Neuronal stem cell (in vitro differentiated cells): Measurements from ENCODE around the gene MSX2.

Experiments used
- DNase-seq: peaks from one replicate; pipeline ENCODE4 v3.0.0-alpha.2; 2013; ENCODE audit warnings: low spot score
- H2AFZ ChIP-seq: one replicate; pipeline ENCODE4 v1.6.1; 2013; ENCODE audit warnings: mild to moderate bottlenecking, low read length, inconsistent platforms
- H2AK5ac ChIP-seq: 2 replicates; pipeline ENCODE4 v1.6.1; 2013; ENCODE audit warnings: low read depth, mild to moderate bottlenecking, inconsistent platforms, low read length, moderate library complexity, mixed read lengths
- H2BK120ac ChIP-seq: 2 replicates; pipeline ENCODE4 v1.6.1; 2013; ENCODE audit warnings: low read depth, mild to moderate bottlenecking, inconsistent platforms, low read length, moderate library complexity, mixed read lengths
- H2BK12ac ChIP-seq: one replicate; pipeline ENCODE4 v1.6.1; 2013; ENCODE audit warnings: low read length, inconsistent platforms
- H2BK15ac ChIP-seq: 2 replicates; pipeline ENCODE4 v1.6.1; 2013; ENCODE audit warnings: mild to moderate bottlenecking, low read length, inconsistent platforms, mixed read lengths
- H2BK5ac ChIP-seq: one replicate; pipeline ENCODE4 v1.6.1; 2013; ENCODE audit warnings: inconsistent platforms, mild to moderate bottlenecking, low read length, moderate library complexity
- H3K14ac ChIP-seq: one replicate; pipeline ENCODE4 v1.6.1; 2013; ENCODE audit warnings: low read length, inconsistent platforms
- H3K18ac ChIP-seq: 2 replicates; pipeline ENCODE4 v1.6.1; 2013; ENCODE audit warnings: low read length, inconsistent platforms
- H3K23ac ChIP-seq: 2 replicates; pipeline ENCODE4 v1.6.1; 2013; ENCODE audit warnings: low read depth, mild to moderate bottlenecking, mixed read lengths, low read length, inconsistent platforms; ENCODE audit not compliant: poor library complexity
- H3K27ac ChIP-seq: replicated peaks from 3 replicates; pipeline ENCODE4 v1.5.1; 2013; ENCODE audit warnings: low read length, inconsistent platforms
- H3K27me3 ChIP-seq, 3 experiments: 2 replicates each; pipeline ENCODE4 v1.6.1; 2013; ENCODE audit warnings: low read length in 3 of 3, mild to moderate bottlenecking in 2 of 3, inconsistent platforms in 1 of 3, low read depth in 1 of 3, mixed read lengths in 1 of 3, moderate library complexity in 1 of 3; ENCODE audit not compliant: control insufficient read depth in 3 of 3, insufficient read depth in 3 of 3
- H3K36me3 ChIP-seq, 2 donors: replicated peaks in 1 of 2; 2 replicates each; pipeline ENCODE4 v1.6.1; 2013; ENCODE audit warnings: low read length in 2 of 2; ENCODE audit not compliant: control insufficient read depth in 2 of 2, insufficient read depth in 2 of 2
- H3K4ac ChIP-seq: 2 replicates; pipeline ENCODE4 v1.6.1; 2013; ENCODE audit warnings: inconsistent platforms, mild to moderate bottlenecking, low read length, moderate library complexity
- H3K4me1 ChIP-seq, 2 donors: 1 replicate in 1 of 2; 2 replicates in 1 of 2; pipeline ENCODE4 v1.6.1; 2013; ENCODE audit warnings: low read length in 2 of 2, low read depth in 1 of 2; ENCODE audit not compliant: control insufficient read depth in 2 of 2, insufficient read depth in 1 of 2
- H3K4me2 ChIP-seq: one replicate; pipeline ENCODE4 v1.6.1; 2013; ENCODE audit warnings: mild to moderate bottlenecking, low read length, inconsistent platforms; ENCODE audit not compliant: insufficient read depth, poor library complexity, severe bottlenecking
- H3K4me3 ChIP-seq, 2 donors: 2 replicates each; pipeline ENCODE4 v1.5.1; 2013; ENCODE audit warnings: low read length in 2 of 2, mild to moderate bottlenecking in 2 of 2, inconsistent platforms in 1 of 2, moderate library complexity in 1 of 2
- H3K79me1 ChIP-seq: one replicate; pipeline ENCODE4 v1.6.1; 2013; ENCODE audit warnings: low read depth, mild to moderate bottlenecking, inconsistent platforms, low read length, moderate library complexity
- H3K9ac ChIP-seq: one replicate; pipeline ENCODE4 v1.6.1; 2013; ENCODE audit warnings: mild to moderate bottlenecking, low read depth, low read length, inconsistent platforms; ENCODE audit not compliant: poor library complexity
- H3K9me3 ChIP-seq, 2 donors: replicated peaks in 1 of 2; 2 replicates each; pipeline versions ENCODE3 to v1.6.1; 2013; ENCODE audit warnings: low read length in 2 of 2, mild to moderate bottlenecking in 2 of 2, inconsistent platforms in 1 of 2, low read depth in 1 of 2, mixed read lengths in 1 of 2, moderate library complexity in 1 of 2; ENCODE audit not compliant: control insufficient read depth in 2 of 2, insufficient read depth in 1 of 2
- H4K8ac ChIP-seq: one replicate; pipeline ENCODE4 v1.6.1; 2013; ENCODE audit warnings: low read depth, mild to moderate bottlenecking, inconsistent platforms, low read length, moderate library complexity
- H4K91ac ChIP-seq: one replicate; pipeline ENCODE4 v1.6.1; 2013; ENCODE audit warnings: low read length, low read depth, mild to moderate bottlenecking, inconsistent platforms; ENCODE audit not compliant: poor library complexity
- WGBS, 2 donors: extraction: QIAGEN DNeasy Blood & Tissue Kit; methylation state at CpG; one replicate each; pipeline ENCODE4 v1.1.7; 2013; ENCODE audit warnings: missing lambda C conversion rate in 2 of 2, mixed read lengths in 1 of 2; ENCODE audit not compliant: insufficient read length in 2 of 2, insufficient replicate concordance in 1 of 2; ENCODE audit errors: extremely low coverage in 2 of 2; 5-methylcytosine and 5-hydroxymethylcytosine counted together

MSX2 gene

DNA sequence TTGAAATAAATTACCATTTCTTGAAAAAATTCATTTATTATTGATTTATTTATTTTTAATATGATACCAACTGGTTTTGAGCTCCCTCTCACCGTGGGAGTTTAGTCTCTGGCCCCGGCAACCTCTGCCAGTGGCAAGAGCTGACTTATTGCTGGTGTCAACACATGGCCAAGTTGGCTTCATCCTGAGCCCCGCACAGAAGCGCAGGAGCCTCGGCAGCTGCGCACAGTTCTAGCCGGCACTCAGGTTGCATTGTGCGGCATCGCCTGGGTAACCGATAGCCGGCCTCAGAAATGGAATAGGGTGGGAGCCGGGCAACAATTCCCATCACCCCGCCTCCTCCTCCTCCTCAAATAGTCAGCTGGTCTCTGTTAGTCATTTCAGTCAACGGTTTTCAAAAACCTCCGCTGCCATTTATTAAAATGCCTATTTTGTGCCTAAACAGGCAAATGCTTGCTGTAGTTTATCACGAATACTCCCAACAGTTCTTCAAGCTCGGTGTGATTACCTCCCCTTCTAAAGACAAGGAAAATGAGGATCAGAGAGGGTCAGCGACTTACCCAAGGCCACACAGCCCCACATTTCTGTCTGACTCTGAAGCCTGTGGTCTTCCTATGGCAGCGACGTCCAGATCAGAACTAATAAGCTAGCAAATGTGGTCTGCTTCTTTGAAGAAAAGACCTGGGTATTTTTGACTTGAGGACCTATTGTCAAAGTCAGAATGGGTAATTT, 15.7 kb upstream of the MSX2 start:
- no peaks in the 10 kb centered on the region for H3K79me1 ChIP-seq
- no peak overlapping the region for H2BK15ac ChIP-seq
- no peak overlapping the region for H3K27ac ChIP-seq
- no peaks in the 10 kb centered on the region for H3K9me3 ChIP-seq
- no peak overlapping the region for H3K23ac ChIP-seq
- no peak overlapping the region for H2BK120ac ChIP-seq
- H3K9ac ChIP-seq = no peak overlapping the region
- no peak overlapping the region for H3K4ac ChIP-seq
- H3K14ac ChIP-seq = no peak overlapping the region
- H4K8ac ChIP-seq = no peak overlapping the region
- no peaks in the 10 kb centered on the region for H3K4me1 ChIP-seq
- no CpG with 5 or more reads among the region's 20 CpGs for WGBS, 2 donors
- DNase-seq = no peak
- no peak overlapping the region for H4K91ac ChIP-seq
- H3K36me3 ChIP-seq = no peaks in the 10 kb centered on the region
- H3K18ac ChIP-seq = no peak overlapping the region
- H2BK12ac ChIP-seq = no peak overlapping the region
- H3K4me3 ChIP-seq = no peak overlapping the region
- no peak overlapping the region for H2AFZ ChIP-seq
- no peak overlapping the region for H2AK5ac ChIP-seq
- H3K27me3 ChIP-seq = peaks cover 0 to 9% (median 2%) of the 10 kb centered on the region in 3 experiments
- H3K4me2 ChIP-seq = no peak overlapping the region
- no peak overlapping the region for H2BK5ac ChIP-seq

DNA sequence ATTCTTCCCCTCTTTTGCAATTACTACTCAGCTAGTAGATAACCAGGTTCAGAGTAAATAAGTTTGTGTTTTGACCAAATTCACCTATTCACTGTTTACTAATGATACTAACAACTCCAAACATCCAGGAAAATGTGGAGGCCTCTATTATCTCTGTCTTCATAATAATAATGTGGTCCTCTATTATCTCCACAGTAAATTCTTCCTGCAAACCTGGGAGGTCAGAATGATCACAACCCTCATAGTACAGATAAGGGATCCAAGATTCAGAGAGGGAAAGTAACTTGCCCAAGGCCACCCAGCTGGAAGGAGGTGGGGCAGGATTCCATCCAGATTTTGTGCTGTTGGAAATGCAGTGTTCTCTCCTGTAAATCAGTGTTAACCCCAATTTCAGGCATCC, 9.6 kb upstream of the MSX2 start:
- no peak overlapping the region for H3K4me2 ChIP-seq
- H4K91ac ChIP-seq = no peak overlapping the region
- no peak overlapping the region for H3K14ac ChIP-seq
- no peak overlapping the region for H3K18ac ChIP-seq
- no peak for DNase-seq
- H3K79me1 ChIP-seq = no peaks in the 10 kb centered on the region
- H2BK12ac ChIP-seq = no peak overlapping the region
- H3K36me3 ChIP-seq = no peaks in the 10 kb centered on the region
- H2BK5ac ChIP-seq = no peak overlapping the region
- H3K9me3 ChIP-seq = no peaks in the 10 kb centered on the region
- peaks cover 3 to 27% (median 24%) of the 10 kb centered on the region in 3 experiments for H3K27me3 ChIP-seq
- H3K4ac ChIP-seq = no peak overlapping the region
- no peaks in the 10 kb centered on the region for H3K4me1 ChIP-seq
- H2BK15ac ChIP-seq = no peak overlapping the region
- no peak overlapping the region for H3K4me3 ChIP-seq
- H2AFZ ChIP-seq = no peak overlapping the region
- no peak overlapping the region for H3K27ac ChIP-seq
- H3K9ac ChIP-seq = no peak overlapping the region
- no peak overlapping the region for H3K23ac ChIP-seq
- no peak overlapping the region for H2AK5ac ChIP-seq
- no peak overlapping the region for H4K8ac ChIP-seq
- no peak overlapping the region for H2BK120ac ChIP-seq

DNA sequence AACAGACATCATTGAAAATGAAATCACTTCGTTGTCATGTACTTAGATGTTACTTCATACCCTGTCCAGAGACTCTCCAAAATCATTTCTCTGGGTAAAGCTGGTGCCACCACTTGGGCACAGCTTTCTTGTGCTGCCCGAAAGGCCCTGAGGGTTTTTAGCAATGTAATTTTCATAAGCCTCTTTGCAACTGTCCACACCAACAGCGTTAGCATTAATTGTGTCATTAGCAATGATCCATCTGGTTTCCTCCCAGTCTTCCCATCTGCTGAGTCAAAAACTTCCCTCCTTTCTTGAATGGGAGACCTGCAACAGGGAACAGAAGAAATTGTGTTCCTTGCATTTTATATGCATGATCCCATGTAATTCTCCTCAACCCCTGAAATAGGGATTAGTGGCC, 8.6 kb upstream of the MSX2 start:
- Histone ChIP-seq H3K4me3 (no peak overlapping the region), H2BK12ac (no peak overlapping the region), H3K9ac (no peak overlapping the region), H3K27ac (no peak overlapping the region), H3K4me1 (peaks cover 3 to 6% of the 10 kb centered on the region in 2 donors), H3K9me3 (no peaks in the 10 kb centered on the region), H4K8ac (no peak overlapping the region), H3K14ac (no peak overlapping the region), H3K23ac (no peak overlapping the region), H2AK5ac (no peak overlapping the region), H3K4me2 (no peak overlapping the region), H4K91ac (no peak overlapping the region), H2AFZ (no peak overlapping the region), H3K18ac (no peak overlapping the region), H2BK5ac (no peak overlapping the region), H3K27me3 (peaks cover 9 to 36% (median 34%) of the 10 kb centered on the region in 3 experiments), H3K36me3 (no peaks in the 10 kb centered on the region), H2BK15ac (no peak overlapping the region), H2BK120ac (no peak overlapping the region), H3K4ac (no peak overlapping the region), H3K79me1 (no peaks in the 10 kb centered on the region)
- no peak for DNase-seq
- no CpG with 5 or more reads among the region's 3 CpGs for WGBS, 2 donors

DNA sequence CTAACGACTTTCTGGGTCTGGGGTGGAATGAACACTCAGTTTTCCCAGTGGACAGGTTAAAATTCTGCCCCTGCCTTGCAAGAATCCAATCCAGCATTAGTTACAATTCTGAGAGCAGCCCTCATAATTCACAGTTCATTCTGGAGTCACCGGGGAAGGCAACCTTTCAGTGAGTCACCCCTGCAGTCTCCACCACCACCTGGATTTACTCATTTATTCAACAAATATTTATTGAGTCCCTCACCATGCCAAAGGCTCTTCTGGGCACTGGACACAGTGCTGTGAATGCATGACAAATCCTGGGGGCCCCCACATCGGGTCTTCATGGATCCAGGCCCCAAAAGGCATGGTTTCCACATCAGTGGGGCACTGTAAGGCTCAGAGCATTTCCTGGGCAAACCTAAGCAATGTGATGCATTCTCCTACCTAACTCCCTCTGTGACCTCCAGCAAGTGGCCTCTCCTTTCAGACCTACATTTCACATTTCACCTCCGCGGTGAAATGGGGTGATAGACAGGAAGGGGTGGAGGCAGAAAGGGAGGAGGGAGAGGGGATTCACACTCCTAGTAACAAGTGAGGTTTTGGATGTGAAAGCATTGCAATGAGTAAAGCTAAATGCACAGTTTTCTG, 6.4 kb upstream of the MSX2 start:
- peaks cover 16 to 54% (median 53%) of the 10 kb centered on the region in 3 experiments for H3K27me3 ChIP-seq
- no peak overlapping the region for H2BK120ac ChIP-seq
- H2AFZ ChIP-seq = no peak overlapping the region
- H2AK5ac ChIP-seq = no peak overlapping the region
- no peaks in the 10 kb centered on the region for H3K9me3 ChIP-seq
- no peak overlapping the region for H3K14ac ChIP-seq
- H3K4ac ChIP-seq = no peak overlapping the region
- no peak overlapping the region for H3K23ac ChIP-seq
- no peak overlapping the region for H2BK5ac ChIP-seq
- H3K27ac ChIP-seq = no peak overlapping the region
- H3K4me2 ChIP-seq = no peak overlapping the region
- no peak overlapping the region for H4K8ac ChIP-seq
- no peaks in the 10 kb centered on the region for H3K79me1 ChIP-seq
- H4K91ac ChIP-seq = no peak overlapping the region
- H3K4me1 ChIP-seq = peaks cover 3 to 8% of the 10 kb centered on the region in 2 donors
- no peaks in the 10 kb centered on the region for H3K36me3 ChIP-seq
- no peak overlapping the region for H2BK12ac ChIP-seq
- H3K18ac ChIP-seq = no peak overlapping the region
- H3K9ac ChIP-seq = no peak overlapping the region
- H3K4me3 ChIP-seq = no peak overlapping the region
- no peak for DNase-seq
- no CpG with 5 or more reads among the region's 5 CpGs for WGBS, 2 donors
- no peak overlapping the region for H2BK15ac ChIP-seq
